HepG2 (cell line): ENCODE data around the gene MAJIN. TPM values are rescaled to one million over a fixed set of nuclear protein-coding genes. Genes with fewer than 3 reads are reported as not detected.

Experiments
- ATAC-seq: fragments of 200-7000 bp; cut with Tn5 transposase; 3 replicates; pipeline ENCODE4 v1.9.1; 2020; ENCODE audit warnings: mild to moderate bottlenecking, moderate library complexity
- BruUV-seq: library from RNA; stranded (reverse); fragments of 400-500 nt; replicated peaks from 2 replicates; lab custom pipeline; 2021; lab: Mats Ljungman, UMichigan
- CTCF ChIA-PET: fragments of 300-600 bp; formaldehyde crosslinking; extraction: SDS; loops from one replicate; lab custom pipeline; 2021; ENCODE audit warnings: low total read pairs, inconsistent platforms, low intra/inter-chr PET ratio; lab: Yijun Ruan, JAX
- POLR2A ChIA-PET: fragments of 350-600 bp; sonication (Branson Sonifier 250); formaldehyde crosslinking; loops from one replicate; lab custom pipeline; 2020; ENCODE audit warnings: antibody characterized with exemption, inconsistent platforms; lab: Yijun Ruan, JAX
- DNase-seq: peaks from one replicate; pipeline ENCODE4 v3.0.0-alpha.2; 2015; ENCODE audit warnings: low spot score
- FAIRE-seq: peaks from 3 replicates; lab custom pipeline; 2011; peaks lifted over from hg19 to GRCh38; lab: Jason Lieb, UNC
- H2AFZ ChIP-seq: one replicate; pipeline ENCODE4 v1.6.1; 2011; ENCODE audit warnings: low read length, inconsistent platforms
- H3K27ac ChIP-seq: fragments of 300-600 bp; 3 replicates; pipeline ENCODE4 v1.8.0; 2011; ENCODE audit warnings: mixed run types, mild to moderate bottlenecking, mixed read lengths, low read length, inconsistent platforms; ENCODE audit not compliant: insufficient read depth; ENCODE audit errors: extremely low read length
- H3K27me3 ChIP-seq, 2 experiments: fragments of 200-600 bp in 1 of 2; 2 replicates in 1 of 2; 3 replicates in 1 of 2; pipeline versions ENCODE4 v1.6.0 to v1.8.0; 2011; ENCODE audit warnings: low read length in 2 of 2, mild to moderate bottlenecking in 2 of 2, moderate library complexity in 2 of 2, inconsistent platforms in 1 of 2; ENCODE audit not compliant: insufficient read depth in 2 of 2, control insufficient read depth in 1 of 2
- H3K36me3 ChIP-seq, 2 experiments: fragments of 200-600 bp in 1 of 2; replicated peaks in 1 of 2; 2 replicates in 1 of 2; 3 replicates in 1 of 2; pipeline versions ENCODE4 v1.5.1 to v1.8.0; 2011; ENCODE audit warnings: low read length in 2 of 2, inconsistent platforms in 1 of 2; ENCODE audit not compliant: insufficient read depth in 2 of 2, control insufficient read depth in 1 of 2
- H3K4me1 ChIP-seq: 2 replicates; pipeline ENCODE4 v1.5.1; 2012; ENCODE audit warnings: low read length, inconsistent platforms; ENCODE audit not compliant: insufficient read depth
- H3K4me2 ChIP-seq: 2 replicates; pipeline ENCODE4 v1.6.0; 2011; ENCODE audit warnings: low read depth, low read length, inconsistent platforms
- H3K4me3 ChIP-seq, 3 experiments: fragments of 200-600 bp in 1 of 3; sonication (generic), shearing (Covaris generic) in 1 of 3; replicated peaks in 1 of 3; 2 replicates each; pipeline ENCODE4 v1.5.1; 2011 to 2016; ENCODE audit warnings: low read length in 3 of 3, inconsistent platforms in 2 of 3, low read depth in 2 of 3, mild to moderate bottlenecking in 2 of 3, control low read depth in 1 of 3, mixed read lengths in 1 of 3; ENCODE audit not compliant: insufficient read depth in 1 of 3
- H3K79me2 ChIP-seq: one replicate; pipeline ENCODE4 v1.6.1; 2011; ENCODE audit warnings: low read length, inconsistent platforms; ENCODE audit not compliant: insufficient read depth
- H3K9ac ChIP-seq: 2 replicates; pipeline ENCODE4 v1.6.0; 2011; ENCODE audit warnings: mild to moderate bottlenecking, low read depth, low read length, inconsistent platforms; ENCODE audit not compliant: insufficient read depth
- H3K9me3 ChIP-seq: 2 replicates; pipeline ENCODE4 v1.5.1; 2012; ENCODE audit warnings: mild to moderate bottlenecking, low read length
- H4K20me1 ChIP-seq: 2 replicates; pipeline ENCODE4 v1.6.0; 2011; ENCODE audit warnings: inconsistent platforms, mild to moderate bottlenecking, low read length, moderate library complexity; ENCODE audit not compliant: insufficient read depth
- BCL6 ChIP-seq: IDR thresholded peaks from 2 replicates; pipeline ENCODE4 v1.6.1; 2016; ENCODE audit warnings: missing genetic modification reagents, missing compliant biosample characterization
- CEBPG ChIP-seq: IDR thresholded peaks from 2 replicates; pipeline ENCODE4 v1.6.1; 2016
- DNMT1 ChIP-seq: sonication (generic); formaldehyde crosslinking; IDR thresholded peaks from 2 replicates; pipeline ENCODE4 v1.5.1; 2020; ENCODE audit warnings: mild to moderate bottlenecking, missing genetic modification reagents
- FOXJ3 ChIP-seq: sonication (generic); formaldehyde crosslinking; IDR thresholded peaks from 2 replicates; pipeline ENCODE4 v1.4.0; 2020; ENCODE audit warnings: missing genetic modification reagents, mild to moderate bottlenecking, borderline replicate concordance
- JARID2 ChIP-seq: sonication (generic); formaldehyde crosslinking; IDR thresholded peaks from 2 replicates; pipeline ENCODE4 v1.8.1; 2023; ENCODE audit warnings: missing genetic modification reagents, inconsistent platforms; ENCODE audit not compliant: insufficient replicate concordance
- MEIS2 ChIP-seq: sonication (generic); formaldehyde crosslinking; IDR thresholded peaks from 2 replicates; pipeline ENCODE4 v1.9.0; 2021; ENCODE audit warnings: mild to moderate bottlenecking, missing genetic modification reagents
- NBN ChIP-seq: fragments of 450-650 bp; conservative IDR thresholded peaks from 2 replicates; pipeline ENCODE4 v1.6.1; 2017
- NR2F1 ChIP-seq, 2 experiments: fragments of 450-650 bp in 1 of 2; formaldehyde crosslinking in 1 of 2; IDR thresholded peaks; 2 replicates each; pipeline versions ENCODE4 v1.5.0 to v1.6.1; 2016 to 2020; ENCODE audit warnings: mild to moderate bottlenecking in 1 of 2, missing compliant biosample characterization in 1 of 2, missing genetic modification reagents in 1 of 2, moderate library complexity in 1 of 2
- SIX4 ChIP-seq: sonication (generic); formaldehyde crosslinking; IDR thresholded peaks from 2 replicates; pipeline ENCODE4 v1.4.0; 2020; ENCODE audit warnings: missing genetic modification reagents
- TARDBP ChIP-seq: sonication (generic); formaldehyde crosslinking; IDR thresholded peaks from 2 replicates; pipeline ENCODE4 v1.8.0; 2022; ENCODE audit warnings: mild to moderate bottlenecking, missing genetic modification reagents
- ZNF331 ChIP-seq: sonication (generic); formaldehyde crosslinking; IDR thresholded peaks from 2 replicates; pipeline ENCODE4 v1.4.0; 2020; ENCODE audit warnings: missing genetic modification reagents
- ZNF337 ChIP-seq: sonication (generic); formaldehyde crosslinking; IDR thresholded peaks from 2 replicates; pipeline ENCODE4 v1.5.1; 2020; ENCODE audit warnings: missing genetic modification reagents, low read depth, mild to moderate bottlenecking, borderline replicate concordance
- ZNF350 ChIP-seq: sonication (generic); formaldehyde crosslinking; IDR thresholded peaks from 2 replicates; pipeline ENCODE4 v1.4.0; 2020; ENCODE audit warnings: mild to moderate bottlenecking, low read depth, missing genetic modification reagents, borderline replicate concordance
- ZNF431 ChIP-seq: sonication (generic); formaldehyde crosslinking; IDR thresholded peaks from 2 replicates; pipeline ENCODE4 v1.9.0; 2022; ENCODE audit warnings: missing genetic modification reagents, low read depth, mild to moderate bottlenecking, borderline replicate concordance
- ZNF605 ChIP-seq: sonication (generic); formaldehyde crosslinking; IDR thresholded peaks from 2 replicates; pipeline ENCODE4 v1.8.0; 2022; ENCODE audit warnings: mild to moderate bottlenecking, missing genetic modification reagents
- ZSCAN30 ChIP-seq: sonication (generic); formaldehyde crosslinking; IDR thresholded peaks from 2 replicates; pipeline ENCODE4 v1.5.0; 2020; ENCODE audit warnings: mild to moderate bottlenecking, missing genetic modification reagents
- WGBS: methylation state at CpG from one replicate; pipeline ENCODE4 v1.1.6; 2017; ENCODE audit warnings: low lambda C conversion rate; 5-methylcytosine and 5-hydroxymethylcytosine counted together
- in situ Hi-C: cut with HindIII; loops from 2 replicates; pipeline ENCODE4 v1.10.0; 2017; ENCODE audit warnings: low pct_unique_long_range_greater_than_20kb; ENCODE audit not compliant: extremely low pct_ligation_motif_present
- intact Hi-C: fragments of 100-400 bp; cut with micrococcal nuclease; formaldehyde crosslinking; loops from one replicate; pipeline ENCODE4 v1.10.0; 2022; ENCODE audit not compliant: unreplicated experiment
- polyA plus RNA-seq, 8 experiments: library from polyadenylated mRNA; depleted of rRNA in 3 of 8; stranded (reverse) in 7 of 8; unstranded in 1 of 8; fragments of >200 nt; fragmentation: Illumina TruSeq in 4 of 8; extraction: Trizol in 4 of 8; gene quantifications; 2 replicates each; pipeline versions ENCODE4 v1.2.1 to v1.2.3, GENCODE V29; 2011 to 2016; ENCODE audit warnings: low read depth in 4 of 8, missing spikeins in 1 of 8, mixed read lengths in 1 of 8; ENCODE audit not compliant: insufficient read depth in 1 of 8
- total RNA-seq, 5 experiments: library from RNA; depleted of rRNA; stranded (reverse); fragments of >200 nt; fragmentation: Illumina TruSeq; extraction: Trizol; gene quantifications; 2 replicates each; pipeline ENCODE4 v1.2.3, GENCODE V29; 2016; ENCODE audit warnings: low read depth in 1 of 5
- TF ChIP-seq, protein P1 (sequence below): sonication (generic); formaldehyde crosslinking; IDR thresholded peaks from 2 replicates; pipeline ENCODE4 v1.9.0; 2021; ENCODE audit warnings: missing genetic modification reagents, borderline replicate concordance
- TF ChIP-seq, protein P2 (sequence below): IDR thresholded peaks from 2 replicates; pipeline ENCODE4 v1.6.1; 2018; ENCODE audit warnings: missing genetic modification reagents, mild to moderate bottlenecking, missing compliant biosample characterization

MAJIN gene
- total and polyA plus RNA-seq, 2 of the 13 experiments (the other 11 are each of a cell fraction or from before 2014, with no cell fraction given), result not detected

DNA sequence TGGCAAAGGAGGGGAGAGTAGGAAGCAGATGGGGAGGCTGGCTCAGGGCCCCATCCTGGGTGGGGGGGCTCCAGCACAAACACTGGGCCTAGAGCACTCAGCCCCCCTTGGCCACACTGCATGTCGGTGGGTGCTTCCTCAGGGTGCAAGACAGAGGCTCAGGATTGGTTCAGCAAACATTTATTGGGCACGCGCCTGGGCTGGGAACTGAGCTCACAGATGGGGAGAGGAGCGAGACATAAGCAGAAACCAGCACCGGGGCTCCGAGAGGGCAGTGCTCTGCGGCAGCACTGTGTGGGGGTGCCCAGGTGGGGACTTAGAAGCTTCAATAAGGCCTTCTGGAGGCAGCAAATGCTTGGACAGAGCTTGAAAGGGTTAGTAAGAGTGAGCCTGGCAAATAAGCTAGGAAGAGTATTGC is 81.4 kb downstream of the MAJIN start (continued):
- no peak for TF ChIP-seq MEIS2 (CRISPR knock-in tag)
- no peak for TF ChIP-seq ZNF337 (CRISPR knock-in tag)
- TF ChIP-seq ZNF331 (CRISPR knock-in tag), result no peak
- no peak for TF ChIP-seq ZNF431 (CRISPR knock-in tag)

DNA sequence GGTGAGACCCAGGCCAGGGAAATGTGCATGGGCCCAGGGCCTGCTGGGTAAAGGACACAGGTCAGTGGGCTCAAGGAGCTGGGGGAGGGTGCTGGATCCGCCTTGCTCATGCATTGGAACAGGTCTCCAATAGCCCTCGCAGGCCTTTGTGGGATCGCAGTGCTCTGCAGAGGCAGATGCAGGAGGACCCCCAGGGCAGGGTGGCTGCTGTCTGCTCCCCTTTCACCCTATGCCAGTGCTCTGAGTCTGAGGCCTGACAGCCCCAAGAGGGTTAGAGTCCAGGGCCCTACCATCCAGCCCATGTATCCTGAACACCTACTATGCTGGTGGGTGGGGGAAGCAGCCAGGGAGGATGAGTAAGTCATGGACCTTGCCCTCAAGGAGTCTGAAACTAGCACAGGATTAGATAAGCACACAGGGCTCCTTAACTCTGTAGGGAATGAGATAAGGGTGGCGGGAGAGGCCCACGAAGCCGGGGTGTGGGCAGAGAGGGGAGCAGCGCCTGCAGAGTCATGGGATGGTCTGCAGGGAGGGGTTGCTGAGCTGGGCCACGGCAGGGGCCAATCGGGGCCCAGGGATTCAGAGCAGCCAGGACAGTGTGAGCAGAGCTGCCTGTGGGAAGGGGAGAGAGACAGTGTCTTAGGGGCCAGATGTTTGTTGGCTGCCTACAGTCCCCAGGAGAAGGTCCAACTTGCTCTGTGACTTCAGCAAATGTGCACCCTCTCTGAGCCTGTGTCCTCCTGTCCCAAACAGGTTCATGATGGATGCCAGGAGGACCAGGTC is 83.0 kb downstream of the MAJIN start:
- intact Hi-C loops, result loop anchor here (2.0 kb wide), 1 partner anchor 18 kb away; no protein-coding TSS in a partner anchor
- no peak for TF ChIP-seq BCL6 (CRISPR knock-in tag)
- no peak for TF ChIP-seq NBN
- no peak for TF ChIP-seq SIX4 (CRISPR knock-in tag)
- TF ChIP-seq, protein P1, sequence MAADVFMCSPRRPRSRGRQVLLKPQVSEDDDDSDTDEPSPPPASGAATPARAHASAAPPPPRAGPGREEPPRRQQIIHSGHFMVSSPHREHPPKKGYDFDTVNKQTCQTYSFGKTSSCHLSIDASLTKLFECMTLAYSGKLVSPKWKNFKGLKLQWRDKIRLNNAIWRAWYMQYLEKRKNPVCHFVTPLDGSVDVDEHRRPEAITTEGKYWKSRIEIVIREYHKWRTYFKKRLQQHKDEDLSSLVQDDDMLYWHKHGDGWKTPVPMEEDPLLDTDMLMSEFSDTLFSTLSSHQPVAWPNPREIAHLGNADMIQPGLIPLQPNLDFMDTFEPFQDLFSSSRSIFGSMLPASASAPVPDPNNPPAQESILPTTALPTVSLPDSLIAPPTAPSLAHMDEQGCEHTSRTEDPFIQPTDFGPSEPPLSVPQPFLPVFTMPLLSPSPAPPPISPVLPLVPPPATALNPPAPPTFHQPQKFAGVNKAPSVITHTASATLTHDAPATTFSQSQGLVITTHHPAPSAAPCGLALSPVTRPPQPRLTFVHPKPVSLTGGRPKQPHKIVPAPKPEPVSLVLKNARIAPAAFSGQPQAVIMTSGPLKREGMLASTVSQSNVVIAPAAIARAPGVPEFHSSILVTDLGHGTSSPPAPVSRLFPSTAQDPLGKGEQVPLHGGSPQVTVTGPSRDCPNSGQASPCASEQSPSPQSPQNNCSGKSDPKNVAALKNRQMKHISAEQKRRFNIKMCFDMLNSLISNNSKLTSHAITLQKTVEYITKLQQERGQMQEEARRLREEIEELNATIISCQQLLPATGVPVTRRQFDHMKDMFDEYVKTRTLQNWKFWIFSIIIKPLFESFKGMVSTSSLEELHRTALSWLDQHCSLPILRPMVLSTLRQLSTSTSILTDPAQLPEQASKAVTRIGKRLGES (CRISPR knock-in tag), result no peak
- no peak for TF ChIP-seq DNMT1
- TF ChIP-seq, protein P2, sequence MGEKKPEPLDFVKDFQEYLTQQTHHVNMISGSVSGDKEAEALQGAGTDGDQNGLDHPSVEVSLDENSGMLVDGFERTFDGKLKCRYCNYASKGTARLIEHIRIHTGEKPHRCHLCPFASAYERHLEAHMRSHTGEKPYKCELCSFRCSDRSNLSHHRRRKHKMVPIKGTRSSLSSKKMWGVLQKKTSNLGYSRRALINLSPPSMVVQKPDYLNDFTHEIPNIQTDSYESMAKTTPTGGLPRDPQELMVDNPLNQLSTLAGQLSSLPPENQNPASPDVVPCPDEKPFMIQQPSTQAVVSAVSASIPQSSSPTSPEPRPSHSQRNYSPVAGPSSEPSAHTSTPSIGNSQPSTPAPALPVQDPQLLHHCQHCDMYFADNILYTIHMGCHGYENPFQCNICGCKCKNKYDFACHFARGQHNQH, result no peak
- no peak for TF ChIP-seq CEBPG (CRISPR knock-in tag)
- TF ChIP-seq ZNF350 (CRISPR knock-in tag), result no peak
- TF ChIP-seq ZNF605, result 0 out of 2 replicates have a peak, but pooled peaks have one; percentile 32
- no peak for TF ChIP-seq NR2F1 (CRISPR knock-in tag; IDR thresholded peaks at IDR 0.05)
- TF ChIP-seq ZSCAN30 (CRISPR knock-in tag), result no peak
- TF ChIP-seq FOXJ3 (CRISPR knock-in tag), result no peak
- TF ChIP-seq JARID2, result no peak
- peak; percentile 60 for TF ChIP-seq TARDBP (CRISPR knock-in tag)

More for the DNA sequence above, 83.0 kb downstream of the MAJIN start:
- Histone ChIP-seq H3K9ac (peak overlapping the region; percentile 37), H3K4me1 (peaks cover 87% of the 10 kb centered on the region), H3K9me3 (no peaks in the 10 kb centered on the region), H3K4me2 (peak overlapping the region; percentile 98), H3K36me3 (no peaks in the 10 kb centered on the region), H3K79me2 (peaks cover 27% of the 10 kb centered on the region), H3K4me3 (peak overlapping the region; percentile 19 to 76 (median 42); a peak in 5 of 6 replicates), H2AFZ (no peak overlapping the region), H3K27me3 (no peaks in the 10 kb centered on the region; a peak in 1 of 5 replicates), H3K27ac (peak overlapping the region; percentile 67), H4K20me1 (peaks cover 10% of the 10 kb centered on the region; the same call in 1 of the 2 replicates)
- in situ Hi-C loops, result no loop called here
- ATAC-seq (peak; percentile 24), DNase-seq (peak; percentile 41), FAIRE-seq (peak; percentile 47)
- BruUV-seq, result no TSS peak
- 6% methylated on average over 6 of the region's 9 CpGs for WGBS
- POLR2A ChIA-PET, result interaction anchor here (1.0 to 11.5 kb wide), 12 partner anchors 12 to 373 kb away, joined by 3 to 132 read pairs (median 8); partner anchors contain the start of genes EHD1, POLA2, PPP2R5B and SF1
- CTCF ChIA-PET, result interaction anchor here (1.5 kb wide), 2 partner anchors 42 kb away, joined by 7 to 16 read pairs; no protein-coding TSS in a partner anchor
